HEK293 (cell line): Measurements from ENCODE around the gene WDR86.

Experiments
- CTCF ChIA-PET: fragments of 350-600 bp; formaldehyde crosslinking; extraction: SDS; loops from one replicate; lab custom pipeline; 2021; ENCODE audit warnings: antibody characterized with exemption; lab: Yijun Ruan, JAX
- POLR2A ChIA-PET: fragments of 300-600 bp; formaldehyde crosslinking; extraction: SDS; loops from one replicate; lab custom pipeline; 2020; ENCODE audit warnings: antibody characterized with exemption, inconsistent platforms; lab: Yijun Ruan, JAX
- H3K27ac ChIP-seq: fragments of 200-500 bp; sonication (Bioruptor generic); 2 replicates; pipeline ENCODE4 v1.5.1; 2014; ENCODE audit warnings: low read depth, low read length, control low read depth, inconsistent platforms; ENCODE audit errors: extremely low read depth
- H3K36me3 ChIP-seq, 2 experiments: fragments of 200-500 bp in 1 of 2; sonication (Bioruptor generic) in 1 of 2; 1 replicate in 1 of 2; 2 replicates in 1 of 2; pipeline ENCODE4 v1.5.1; 2014 to 2017; ENCODE audit warnings: inconsistent platforms in 2 of 2, low read length in 2 of 2; ENCODE audit not compliant: control insufficient read depth in 2 of 2, insufficient read depth in 1 of 2
- H3K4me1 ChIP-seq: fragments of 200-500 bp; sonication (Bioruptor generic); 2 replicates; pipeline ENCODE4 v1.5.1; 2014; ENCODE audit warnings: mild to moderate bottlenecking, low read length, inconsistent platforms; ENCODE audit not compliant: control insufficient read depth, insufficient read depth
- H3K4me3 ChIP-seq: 2 replicates; pipeline ENCODE4 v1.5.1; 2011; ENCODE audit warnings: low read depth, mild to moderate bottlenecking, control low read depth, low read length, moderate library complexity
- H3K9me3 ChIP-seq: fragments of 200-500 bp; sonication (Bioruptor generic); 2 replicates; pipeline ENCODE4 v1.5.1; 2014; ENCODE audit warnings: low read depth, low read length, inconsistent platforms; ENCODE audit not compliant: control insufficient read depth, insufficient read depth
- BCL6B ChIP-seq: fragments of 450-650 bp; formaldehyde crosslinking; IDR thresholded peaks from 2 replicates; pipeline ENCODE4 v1.5.1; 2017; ENCODE audit warnings: missing biosample characterization, missing genetic modification characterization
- GLIS1 ChIP-seq: fragments of 450-650 bp; formaldehyde crosslinking; IDR thresholded peaks from 2 replicates; pipeline ENCODE4 v1.5.1; 2016; ENCODE audit warnings: missing biosample characterization, missing genetic modification characterization
- PBX3 ChIP-seq: sonication (generic); formaldehyde crosslinking; IDR thresholded peaks from 2 replicates; pipeline ENCODE4 v1.8.1; 2022; ENCODE audit warnings: mild to moderate bottlenecking, moderate library complexity, missing genetic modification reagents
- PRDM6 ChIP-seq: fragments of 450-650 bp; formaldehyde crosslinking; IDR thresholded peaks from 2 replicates; pipeline ENCODE4 v1.5.1; 2017; ENCODE audit warnings: missing biosample characterization, missing genetic modification characterization
- YY2 ChIP-seq: fragments of 450-650 bp; formaldehyde crosslinking; IDR thresholded peaks from 2 replicates; pipeline ENCODE4 v1.5.1; 2016; ENCODE audit warnings: missing biosample characterization, missing genetic modification characterization
- ZBTB21 ChIP-seq: fragments of 450-650 bp; formaldehyde crosslinking; IDR thresholded peaks from 2 replicates; pipeline ENCODE4 v1.5.1; 2017; ENCODE audit warnings: missing biosample characterization, missing genetic modification characterization
- ZBTB6 ChIP-seq: fragments of 450-650 bp; formaldehyde crosslinking; IDR thresholded peaks from 2 replicates; pipeline ENCODE4 v1.5.1; 2017; ENCODE audit warnings: missing biosample characterization, missing genetic modification characterization
- ZNF140 ChIP-seq: fragments of 450-650 bp; formaldehyde crosslinking; IDR thresholded peaks from 2 replicates; pipeline ENCODE4 v1.5.1; 2016; ENCODE audit warnings: missing biosample characterization, missing genetic modification characterization
- ZNF175 ChIP-seq: fragments of 450-650 bp; formaldehyde crosslinking; IDR thresholded peaks from 2 replicates; pipeline ENCODE4 v1.5.1; 2016; ENCODE audit warnings: missing biosample characterization, missing genetic modification characterization
- ZNF184 ChIP-seq: fragments of 450-650 bp; IDR thresholded peaks from 2 replicates; pipeline ENCODE4 v1.5.1; 2018; ENCODE audit warnings: missing biosample characterization, mild to moderate bottlenecking, missing genetic modification characterization
- ZNF280D ChIP-seq: fragments of 450-650 bp; formaldehyde crosslinking; IDR thresholded peaks from 2 replicates; pipeline ENCODE4 v1.5.1; 2016; ENCODE audit warnings: missing biosample characterization, missing genetic modification characterization
- ZNF354C ChIP-seq: fragments of 450-650 bp; formaldehyde crosslinking; IDR thresholded peaks from 2 replicates; pipeline ENCODE4 v1.5.1; 2016; ENCODE audit warnings: missing biosample characterization, missing genetic modification characterization, low read depth, borderline replicate concordance
- ZNF366 ChIP-seq: fragments of 450-650 bp; formaldehyde crosslinking; conservative IDR thresholded peaks from 2 replicates; pipeline ENCODE4 v1.5.1; 2016; ENCODE audit warnings: missing biosample characterization, missing genetic modification characterization
- ZNF521 ChIP-seq: fragments of 450-650 bp; formaldehyde crosslinking; IDR thresholded peaks from 2 replicates; pipeline ENCODE4 v1.5.1; 2017; ENCODE audit warnings: missing biosample characterization, mild to moderate bottlenecking, missing genetic modification characterization
- ZNF544 ChIP-seq: fragments of 450-650 bp; formaldehyde crosslinking; IDR thresholded peaks from 2 replicates; pipeline ENCODE4 v1.5.0; 2017; ENCODE audit warnings: missing biosample characterization, missing genetic modification characterization
- ZNF558 ChIP-seq: fragments of 450-650 bp; formaldehyde crosslinking; IDR thresholded peaks from 2 replicates; pipeline ENCODE4 v1.5.1; 2016; ENCODE audit warnings: missing biosample characterization, missing genetic modification characterization
- ZNF610 ChIP-seq: fragments of 450-650 bp; formaldehyde crosslinking; IDR thresholded peaks from 2 replicates; pipeline ENCODE4 v1.5.1; 2016; ENCODE audit warnings: missing biosample characterization, missing genetic modification characterization, borderline replicate concordance
- ZNF792 ChIP-seq: fragments of 450-650 bp; formaldehyde crosslinking; IDR thresholded peaks from 2 replicates; pipeline ENCODE4 v1.5.1; 2016; ENCODE audit warnings: missing biosample characterization, missing genetic modification characterization
- ZSCAN23 ChIP-seq: fragments of 450-650 bp; formaldehyde crosslinking; IDR thresholded peaks from 2 replicates; pipeline ENCODE4 v1.5.1; 2016; ENCODE audit warnings: missing biosample characterization, missing genetic modification characterization

The WDR86 gene

GRCh38 chr7:151451156-151451555 lies 41.3 kb upstream of the WDR86 start:
- Histone ChIP-seq H3K4me1 (no peaks in the 10 kb centered on the region), H3K27ac (no peak overlapping the region), H3K4me3 (no peak overlapping the region), H3K36me3 (no peaks in the 10 kb centered on the region), H3K9me3 (no peaks in the 10 kb centered on the region)
- ChIA-PET CTCF (interaction anchor here (0.6 to 0.9 kb wide), 4 partner anchors 9 to 85 kb away, joined by 3 to 5 read pairs (median 4); no protein-coding TSS in a partner anchor), POLR2A (no interaction called here)
- no peak for TF ChIP-seq BCL6B
- TF ChIP-seq ZBTB21 (tag by site-specific recombination) = no peak
- TF ChIP-seq PRDM6 (tag by site-specific recombination) = no peak
- no peak for TF ChIP-seq ZNF366
- no peak for TF ChIP-seq ZNF521 (tag by site-specific recombination)
- no peak for TF ChIP-seq ZNF792 (tag by site-specific recombination)
- no peak for TF ChIP-seq ZNF558 (tag by site-specific recombination)
- TF ChIP-seq ZNF140 (tag by site-specific recombination) = no peak
- TF ChIP-seq ZNF175 = no peak
- no peak for TF ChIP-seq ZSCAN23 (tag by site-specific recombination)
- no peak for TF ChIP-seq ZNF610 (tag by site-specific recombination)
- TF ChIP-seq ZNF544 = no peak
- no peak for TF ChIP-seq PBX3 (CRISPR knock-in tag)
- TF ChIP-seq ZNF184 (tag by site-specific recombination) = no peak
- no peak for TF ChIP-seq GLIS1 (tag by site-specific recombination)
- no peak for TF ChIP-seq ZBTB6 (tag by site-specific recombination)
- no peak for TF ChIP-seq YY2 (tag by site-specific recombination)
- no peak for TF ChIP-seq ZNF354C (tag by site-specific recombination)
- no peak for TF ChIP-seq ZNF280D (tag by site-specific recombination)
